CD4-positive, alpha-beta T cell treated with Interleukin-15 for 4 hours (primary cell): ENCODE measurements around the gene SRRD.
"Not testable (repeated sequence)": the region's sequence is repeated elsewhere in the genome, so short reads cannot be mapped to it uniquely, and the experiment has no call there.

Experiments used
- DNase-seq: peaks from one replicate; pipeline ENCODE4 v3.0.0-alpha.2; 2020; ENCODE audit warnings: low spot score

SRRD gene, protein sequence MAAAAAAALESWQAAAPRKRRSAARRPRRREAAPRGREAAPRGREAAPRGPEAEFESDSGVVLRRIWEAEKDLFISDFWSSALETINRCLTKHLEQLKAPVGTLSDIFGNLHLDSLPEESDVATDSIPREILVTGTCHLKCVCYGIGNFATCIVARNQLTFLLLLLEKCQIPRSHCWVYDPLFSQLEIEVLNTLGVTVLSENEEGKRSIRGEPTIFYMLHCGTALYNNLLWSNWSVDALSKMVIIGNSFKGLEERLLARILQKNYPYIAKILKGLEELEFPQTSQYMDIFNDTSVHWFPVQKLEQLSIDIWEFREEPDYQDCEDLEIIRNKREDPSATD

DNA sequence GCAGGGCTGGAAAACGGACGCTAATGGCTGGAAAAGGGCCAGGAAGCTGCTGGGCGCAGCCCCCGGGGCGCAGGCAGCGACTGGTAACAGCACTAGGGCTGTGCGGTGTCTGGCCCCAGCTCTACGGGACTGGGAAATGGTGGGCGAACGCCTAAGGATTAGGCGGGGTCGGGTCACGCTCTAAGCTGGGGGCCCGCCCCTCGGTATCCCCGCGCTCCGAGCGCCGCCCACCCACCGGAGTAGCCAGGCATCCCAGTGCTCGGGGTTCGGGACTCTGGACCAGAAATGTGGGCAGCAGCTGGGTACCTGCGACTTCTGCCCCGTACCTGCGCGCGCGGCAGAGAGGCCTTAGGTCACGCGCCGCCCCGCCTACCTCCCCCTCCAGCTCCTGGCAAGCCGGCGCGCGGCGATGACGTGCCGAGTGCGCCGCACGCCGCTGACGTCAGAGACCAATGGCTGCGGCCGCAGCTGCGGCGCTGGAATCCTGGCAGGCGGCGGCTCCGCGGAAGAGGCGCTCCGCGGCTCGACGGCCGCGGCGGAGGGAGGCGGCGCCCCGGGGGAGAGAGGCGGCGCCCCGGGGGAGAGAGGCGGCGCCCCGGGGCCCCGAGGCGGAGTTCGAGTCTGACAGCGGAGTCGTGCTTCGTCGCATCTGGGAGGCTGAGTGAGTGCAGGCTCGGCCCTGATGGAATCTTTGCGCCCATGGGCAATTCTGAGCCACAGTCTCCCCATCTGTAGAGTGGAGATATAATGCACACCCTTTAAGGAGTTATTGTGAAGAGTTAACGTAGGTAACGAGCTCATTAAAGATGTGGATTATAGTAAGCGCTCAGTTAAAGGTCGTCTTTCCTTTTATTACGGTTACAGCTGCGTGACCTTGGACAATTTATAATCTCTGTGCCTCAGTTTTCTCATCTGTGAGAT, at the start of gene SRRD, which contains the start of gene HPS4:
Gene SRRD (plus strand): TSS at position 439 of the 921 bp plus-strand sequence. CDS start 14 bp downstream, at position 453.
Gene HPS4 (minus strand): TSS at position 345 of the 921 bp plus-strand sequence. CDS start 2,021 bp downstream, outside the sequence.
- DNase-seq, result peak; percentile 93

DNA sequence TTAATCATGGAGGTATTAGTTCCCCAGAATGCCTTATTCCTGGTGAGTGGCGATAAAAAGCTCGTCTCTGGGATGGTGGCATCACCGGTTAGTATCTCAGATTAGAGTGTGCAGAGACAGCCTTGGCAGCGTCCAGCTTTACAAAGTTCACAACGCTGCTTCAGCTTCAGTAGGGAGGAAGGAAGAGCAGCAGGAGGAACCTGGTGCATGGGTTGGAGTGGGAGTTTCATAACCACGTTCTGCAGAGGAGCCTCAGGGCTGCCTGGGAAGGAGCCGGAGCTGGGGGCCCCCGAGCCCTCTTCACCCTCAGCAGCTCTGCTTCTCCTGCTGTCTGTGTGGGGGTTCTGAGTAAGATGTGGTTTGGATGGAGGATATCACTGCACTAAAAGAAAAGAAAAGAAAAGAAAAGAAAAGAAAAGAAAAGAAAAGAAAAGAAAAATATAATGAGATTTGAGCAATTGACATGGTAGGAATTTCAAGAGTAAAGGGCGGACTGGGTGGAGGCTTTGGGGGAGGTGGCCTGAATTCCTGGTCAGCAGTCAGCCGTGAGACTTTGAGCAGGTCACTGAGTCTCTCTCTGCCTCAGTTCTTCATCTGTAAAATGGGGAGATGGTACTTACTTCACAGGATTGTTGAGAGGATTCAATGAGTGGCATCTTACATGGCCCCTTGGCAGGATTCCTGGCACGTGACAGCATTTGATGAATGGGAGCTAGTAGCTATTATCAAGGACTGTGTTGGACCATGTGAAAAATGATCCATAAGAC, 48.2 kb upstream of the SRRD start:
- DNase-seq, result no peak

DNA sequence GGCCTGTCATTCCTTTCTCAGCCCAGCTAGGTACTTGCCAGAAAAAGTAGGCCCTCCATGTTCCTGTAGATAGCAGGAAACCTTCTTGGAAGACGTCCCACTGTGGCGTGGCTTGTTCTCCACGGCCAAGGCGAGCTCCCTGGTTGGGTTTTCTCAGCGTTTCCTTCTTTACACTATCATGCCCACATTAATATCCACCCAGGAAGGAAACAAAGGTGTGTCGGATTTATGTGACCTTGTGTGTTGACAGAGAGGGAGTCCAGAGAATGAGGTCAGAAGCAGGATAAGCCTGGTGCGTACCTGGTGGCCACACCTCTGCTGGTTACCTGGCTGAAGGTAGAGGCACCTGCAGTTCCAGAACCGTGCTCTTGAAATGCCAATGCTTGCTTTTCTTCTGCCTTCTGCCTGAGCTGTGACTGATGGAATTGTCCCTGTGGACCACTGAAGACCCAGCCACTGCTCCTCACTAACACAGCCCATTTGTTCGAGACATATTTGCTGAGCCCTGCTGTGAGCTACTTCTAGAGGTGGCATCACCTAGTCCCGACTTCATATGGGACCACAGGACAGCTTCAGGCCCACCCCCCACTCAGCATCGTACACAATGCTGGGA, 46.7 kb upstream of the SRRD start:
- no peak for DNase-seq

DNA sequence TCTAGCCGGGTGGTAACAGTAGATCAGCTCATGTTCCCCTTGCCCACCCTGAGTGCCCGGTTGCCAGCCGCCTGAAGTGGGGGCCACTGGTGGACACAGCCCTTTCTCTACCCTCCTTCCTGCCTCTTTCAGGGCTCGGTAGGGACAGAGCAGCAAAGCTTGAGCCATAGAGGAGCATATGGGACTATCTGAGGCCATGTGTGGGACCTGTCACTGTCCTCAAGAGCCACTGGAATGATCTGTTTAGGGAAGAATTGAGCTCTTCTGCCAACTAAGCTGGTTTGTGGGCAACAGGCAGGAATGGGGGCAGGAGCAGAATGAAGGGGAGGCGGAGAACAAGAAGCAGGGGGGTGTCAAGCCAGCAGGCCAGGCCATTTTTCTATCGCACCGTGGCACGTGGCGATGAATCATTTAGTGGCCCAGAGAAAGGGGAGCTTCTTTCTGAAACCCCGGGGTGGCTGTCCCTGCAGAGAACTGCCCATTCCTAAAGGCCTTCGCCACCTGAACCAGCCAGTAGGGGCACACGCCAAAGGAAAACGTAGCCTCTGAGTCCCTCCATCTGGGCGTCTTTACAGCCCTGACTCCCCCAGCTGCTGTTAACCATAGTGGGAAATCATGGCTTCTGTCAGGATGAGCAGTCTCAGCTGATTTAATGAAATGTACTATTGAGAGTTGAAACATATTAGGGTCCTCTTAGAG, 45.8 kb upstream of the SRRD start:
- no peak for DNase-seq

DNA sequence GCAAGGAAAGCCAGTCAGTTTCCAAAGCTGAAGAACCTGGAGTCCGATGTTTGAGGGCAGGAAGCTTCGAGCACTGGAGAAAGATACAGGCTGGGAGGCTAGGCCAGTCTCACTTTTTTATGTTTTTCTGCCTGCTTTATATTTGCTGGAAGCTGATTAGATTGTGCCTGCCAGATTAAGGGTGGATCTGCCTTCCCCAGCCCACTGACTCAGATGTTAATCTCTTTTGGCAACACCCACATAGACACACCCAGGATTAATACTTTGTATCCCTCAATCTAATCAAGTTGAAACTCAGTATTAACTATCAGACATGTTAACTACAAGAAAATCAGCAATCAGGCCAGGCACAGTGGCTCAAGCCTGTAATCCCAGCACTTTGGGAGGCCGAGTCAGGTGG, 44.9 kb upstream of the SRRD start:
- DNase-seq, result not testable (repeated sequence)

DNA sequence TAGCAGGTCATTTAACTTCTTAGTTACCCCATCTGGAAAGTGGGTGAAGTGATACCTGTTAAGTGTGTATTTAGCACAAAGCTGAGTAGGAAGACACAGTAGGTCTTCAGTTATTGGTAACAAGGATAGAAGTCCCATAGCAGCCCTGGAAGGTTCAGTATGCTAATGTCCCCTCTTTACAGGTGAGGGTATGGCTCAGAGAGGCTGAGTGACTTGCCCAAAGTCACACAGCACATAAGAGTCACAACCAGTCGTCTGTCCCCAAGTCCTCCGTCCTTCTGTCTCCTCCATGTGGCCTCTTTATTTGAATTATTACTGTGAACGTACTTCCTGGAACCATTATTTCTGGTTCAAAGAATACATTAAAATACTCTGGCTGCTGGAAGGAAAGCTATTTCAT, 44.1 kb upstream of the SRRD start:
- no peak for DNase-seq

DNA sequence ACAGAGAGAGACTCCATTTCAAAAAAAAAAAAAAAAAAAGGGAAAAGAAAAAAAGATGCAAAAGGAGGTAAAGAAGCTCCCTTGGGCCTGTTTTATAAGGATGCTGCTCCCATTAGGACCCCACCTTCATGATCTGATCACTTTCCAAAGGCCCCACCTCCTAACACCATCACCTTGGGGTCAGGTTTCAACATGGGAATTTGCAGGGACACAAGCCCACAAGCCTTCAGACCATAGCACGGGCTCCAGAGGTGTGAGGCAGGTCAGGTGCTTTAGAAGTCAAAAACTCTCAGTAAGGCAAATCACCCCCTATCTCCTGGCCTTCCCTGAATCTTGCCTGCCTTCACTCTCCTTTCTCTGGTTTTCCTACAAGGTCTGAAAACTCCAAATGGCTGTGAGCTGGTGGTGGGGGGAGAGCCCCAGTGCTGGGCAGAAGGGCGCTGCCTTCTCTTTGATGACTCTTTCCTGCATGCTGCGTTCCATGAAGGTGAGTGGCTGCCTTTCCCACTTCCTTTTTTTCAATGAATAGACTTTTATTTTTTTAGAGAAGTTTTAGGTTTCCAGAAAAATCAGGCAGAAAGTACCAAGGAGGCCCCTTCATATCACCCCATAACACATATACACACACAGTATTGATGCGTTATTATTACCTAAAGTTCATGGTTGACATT, 41.5 kb upstream of the SRRD start:
- DNase-seq, result no peak

DNA sequence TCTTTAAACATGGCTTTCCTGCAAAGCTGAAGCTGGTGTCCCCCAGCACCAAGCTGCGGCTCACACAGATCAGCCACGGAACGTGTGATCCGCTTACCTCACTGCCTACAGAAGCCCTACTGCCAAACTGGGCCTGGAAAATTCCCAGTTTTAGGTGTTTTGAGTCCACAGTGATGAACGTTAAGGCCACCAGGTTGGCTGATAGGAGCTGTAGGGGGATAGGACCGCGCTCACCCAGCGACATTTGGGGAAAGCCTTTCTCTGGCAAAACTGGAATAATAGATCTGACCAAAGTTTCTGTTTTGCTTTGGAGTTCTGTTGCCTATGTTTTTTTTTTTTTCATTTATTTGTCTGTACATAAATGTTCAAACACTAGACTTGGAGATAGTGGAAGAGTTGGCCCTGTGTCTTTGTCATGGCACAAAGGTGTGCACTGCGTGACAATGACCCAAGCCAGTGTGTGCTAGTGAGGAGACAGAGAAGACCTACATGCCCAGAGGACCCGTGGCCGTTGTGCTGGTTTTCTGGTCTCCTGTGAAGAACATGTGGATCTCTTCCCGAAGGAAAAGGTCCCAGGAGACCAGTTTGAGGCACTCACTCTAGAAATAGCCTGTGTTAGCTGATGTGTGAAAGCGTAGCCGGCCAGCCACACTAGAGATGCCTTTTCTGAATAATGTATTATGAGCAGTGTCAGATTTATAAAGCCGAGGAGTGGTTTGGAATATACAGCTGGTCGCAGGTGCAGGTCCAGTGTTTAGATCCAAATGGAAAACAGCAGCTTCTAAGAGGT, 39.6 kb upstream of the SRRD start:
- no peak for DNase-seq

DNA sequence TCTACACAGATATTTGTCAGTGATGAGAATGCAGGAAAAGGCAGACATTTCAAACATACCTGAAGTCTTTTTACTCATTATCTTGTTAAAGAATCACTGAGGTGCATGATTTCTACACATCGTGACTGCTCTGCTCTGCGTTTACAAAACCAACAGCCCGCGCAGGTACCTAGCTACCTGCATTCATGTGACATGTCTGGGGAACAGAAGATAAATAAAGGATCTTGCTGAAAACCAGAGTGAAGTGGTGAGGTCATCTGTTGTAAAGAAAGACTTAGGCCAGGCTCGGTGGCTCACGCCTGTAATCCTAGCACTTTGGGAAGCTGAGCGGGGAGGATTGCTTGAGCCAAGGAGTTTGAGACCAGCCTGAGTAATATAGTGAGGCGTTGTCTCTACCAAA, 38.9 kb upstream of the SRRD start:
- DNase-seq, result no peak

DNA sequence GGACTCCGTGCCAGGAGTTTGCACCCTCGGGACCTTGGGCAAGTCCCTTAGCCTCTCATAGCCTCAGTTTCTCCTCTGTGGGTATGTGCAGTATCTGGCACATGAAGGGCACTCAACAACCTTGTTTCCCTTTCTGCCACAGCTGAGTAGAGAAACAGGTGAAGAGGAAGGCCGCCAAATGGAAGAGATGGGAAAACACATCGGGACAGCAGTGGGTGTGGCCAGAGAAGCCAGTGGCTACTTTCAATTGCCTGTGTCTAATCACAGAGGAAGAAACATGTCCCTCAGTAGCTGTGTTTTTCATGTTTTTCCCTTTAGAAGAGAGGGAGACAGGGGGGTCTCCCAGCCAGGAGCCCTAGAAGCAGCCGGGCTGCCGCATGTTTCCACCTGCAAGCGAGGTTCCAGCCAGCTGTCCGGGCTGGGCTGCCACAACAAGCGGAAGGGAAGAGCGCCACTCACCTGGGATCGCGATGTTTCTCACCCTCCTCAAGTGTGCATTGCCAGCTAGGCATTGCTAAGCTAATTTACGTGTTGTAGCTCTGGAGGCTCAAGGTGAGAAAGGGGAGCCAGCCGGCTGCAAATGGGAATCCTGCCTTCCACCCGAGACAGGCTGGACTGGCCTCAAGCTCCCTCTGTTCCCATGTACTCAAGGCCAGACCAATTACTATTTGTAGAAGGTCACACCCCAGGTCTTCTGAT, 38.0 kb upstream of the SRRD start:
- DNase-seq, result no peak

DNA sequence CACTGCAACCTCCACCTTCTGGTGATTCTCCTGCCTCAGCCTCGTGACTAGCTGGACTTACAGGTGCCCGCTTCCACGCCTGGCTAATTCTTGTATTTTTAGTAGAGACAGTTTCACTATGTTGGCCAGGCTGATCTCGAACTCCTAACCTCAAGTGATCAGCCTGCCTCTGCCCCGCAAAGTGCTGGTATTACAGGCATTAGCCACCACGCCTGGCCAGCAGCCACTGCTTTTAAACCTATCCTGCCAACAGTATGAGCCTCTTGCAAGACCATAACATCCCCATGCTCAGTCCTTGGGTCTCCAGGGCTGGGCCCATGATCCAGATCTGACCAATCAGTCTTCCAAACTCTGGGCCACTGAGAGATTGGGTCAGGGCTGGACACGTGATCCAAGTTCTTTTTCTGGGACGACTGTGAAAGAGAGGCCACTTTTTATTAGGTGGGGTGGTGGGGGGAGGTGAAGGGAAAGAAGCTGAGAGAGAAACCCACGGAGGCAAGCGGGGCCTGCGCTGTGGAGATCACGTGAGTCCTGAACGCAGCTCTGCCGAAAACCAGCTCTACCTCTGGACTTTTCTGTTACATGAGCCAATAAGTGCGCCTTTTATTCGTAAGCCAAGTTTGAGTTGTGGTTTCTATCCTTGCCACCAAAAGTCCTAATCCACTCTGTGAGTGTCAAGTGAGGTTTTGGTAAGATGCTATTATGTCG, 36.7 kb upstream of the SRRD start:
- DNase-seq, result no peak

DNA sequence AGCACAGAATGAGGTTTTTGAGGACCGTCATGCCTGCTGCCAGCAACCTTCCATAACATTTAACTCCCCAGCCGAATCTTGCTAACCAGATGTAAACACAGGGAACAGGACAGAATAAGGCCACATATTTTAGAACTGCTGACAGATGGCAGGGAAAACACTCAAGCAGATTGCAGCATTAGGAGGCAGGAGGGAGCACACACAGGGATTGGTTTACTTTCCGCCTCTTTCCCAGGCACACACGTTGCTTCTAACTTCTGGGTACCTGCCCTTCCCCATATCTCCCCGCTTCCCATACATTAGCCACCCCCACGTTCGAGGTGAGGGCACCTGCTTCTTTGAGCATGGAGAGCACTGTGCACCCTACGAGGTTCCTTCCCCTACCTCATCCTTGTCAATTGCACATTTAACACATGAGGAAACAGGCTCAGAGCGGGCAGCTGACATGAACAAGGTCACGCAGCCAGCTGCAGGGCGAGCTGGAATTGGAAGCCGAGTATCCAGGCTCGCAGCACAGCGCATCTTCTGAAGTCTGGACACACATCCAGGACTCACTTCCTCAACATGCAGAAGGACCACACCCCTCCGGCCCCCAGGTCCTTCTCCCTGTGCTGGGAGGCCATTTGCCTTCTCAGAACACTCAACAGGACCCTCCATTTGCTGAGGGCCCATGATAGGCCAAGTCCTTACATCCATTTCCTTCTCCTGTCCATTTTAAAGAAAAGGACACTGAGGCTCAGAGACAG, 35.9 kb upstream of the SRRD start:
- DNase-seq, result no peak

DNA sequence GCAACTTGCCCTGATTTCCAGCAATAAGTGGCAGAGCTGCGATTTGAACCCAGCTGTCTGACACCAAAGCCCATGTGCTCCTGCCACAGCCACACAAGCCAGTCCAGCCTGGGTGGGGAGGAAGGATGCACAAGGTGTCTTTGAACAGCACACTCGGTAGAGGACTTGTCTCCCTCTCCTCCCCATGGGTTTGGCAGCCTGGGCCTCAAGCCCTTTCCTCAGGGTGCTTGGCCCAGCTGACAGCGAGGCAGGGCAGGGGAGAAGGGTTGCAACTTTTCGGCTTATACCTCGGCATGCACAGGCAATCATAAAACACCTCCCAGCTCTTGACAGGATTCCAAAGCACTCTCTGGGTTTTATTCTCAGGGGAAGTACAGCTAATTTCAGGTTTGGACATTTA, 35.3 kb upstream of the SRRD start:
- no peak for DNase-seq

DNA sequence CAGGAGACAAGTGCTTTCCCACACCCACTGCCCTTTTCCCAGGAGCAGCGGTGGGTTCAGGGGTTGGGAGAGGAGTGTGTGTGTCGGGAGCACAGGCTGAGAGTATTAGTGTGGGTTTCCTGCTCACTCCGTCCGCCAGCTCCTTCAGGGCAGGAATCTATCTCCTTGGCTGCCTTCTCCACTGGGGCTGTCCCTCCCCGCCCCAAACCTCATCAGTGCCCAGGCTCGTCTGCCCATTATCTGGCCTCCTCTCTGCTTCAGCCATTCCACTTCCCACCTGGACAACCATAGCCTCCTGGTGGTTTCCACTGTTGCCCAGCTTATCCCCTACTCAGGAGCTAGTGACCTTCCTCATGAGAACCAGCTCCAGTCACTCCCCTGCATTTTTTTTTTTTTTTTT, 34.7 kb upstream of the SRRD start:
- no peak for DNase-seq

DNA sequence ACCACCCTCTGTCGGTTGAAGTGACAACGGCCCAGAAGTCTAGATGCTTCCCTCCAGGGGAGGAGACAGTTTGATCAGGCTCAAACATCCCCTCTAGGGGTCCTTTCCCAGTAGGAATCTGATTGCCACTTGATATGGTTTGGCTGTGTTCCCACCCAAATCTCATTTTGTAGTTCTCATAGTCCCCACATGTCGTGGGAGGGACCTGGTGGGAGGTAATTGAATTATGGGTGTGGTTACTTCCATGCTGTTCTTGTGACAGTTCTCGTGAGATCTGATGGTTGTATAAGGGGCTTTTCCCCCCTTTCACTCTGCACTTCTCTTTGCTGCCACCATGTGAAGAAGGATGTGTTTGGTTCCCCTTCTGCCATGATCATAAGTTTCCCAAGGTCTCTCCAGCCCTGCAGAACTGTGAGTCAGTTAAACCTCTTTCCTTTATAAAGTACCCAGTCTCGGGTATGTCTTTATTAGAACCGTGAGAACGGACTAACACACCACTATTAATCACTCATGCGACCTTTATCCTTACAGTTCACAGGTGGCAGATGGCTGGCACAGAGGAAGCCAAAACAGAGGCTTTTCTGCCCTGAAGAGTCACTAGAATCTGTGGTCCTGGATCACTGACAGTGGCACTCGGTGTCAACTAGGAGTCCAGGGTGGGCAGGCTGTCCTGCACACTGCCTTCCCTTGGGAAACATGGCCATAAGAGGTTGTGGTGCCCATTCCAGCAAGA, 33.1 kb upstream of the SRRD start:
- DNase-seq, result no peak

DNA sequence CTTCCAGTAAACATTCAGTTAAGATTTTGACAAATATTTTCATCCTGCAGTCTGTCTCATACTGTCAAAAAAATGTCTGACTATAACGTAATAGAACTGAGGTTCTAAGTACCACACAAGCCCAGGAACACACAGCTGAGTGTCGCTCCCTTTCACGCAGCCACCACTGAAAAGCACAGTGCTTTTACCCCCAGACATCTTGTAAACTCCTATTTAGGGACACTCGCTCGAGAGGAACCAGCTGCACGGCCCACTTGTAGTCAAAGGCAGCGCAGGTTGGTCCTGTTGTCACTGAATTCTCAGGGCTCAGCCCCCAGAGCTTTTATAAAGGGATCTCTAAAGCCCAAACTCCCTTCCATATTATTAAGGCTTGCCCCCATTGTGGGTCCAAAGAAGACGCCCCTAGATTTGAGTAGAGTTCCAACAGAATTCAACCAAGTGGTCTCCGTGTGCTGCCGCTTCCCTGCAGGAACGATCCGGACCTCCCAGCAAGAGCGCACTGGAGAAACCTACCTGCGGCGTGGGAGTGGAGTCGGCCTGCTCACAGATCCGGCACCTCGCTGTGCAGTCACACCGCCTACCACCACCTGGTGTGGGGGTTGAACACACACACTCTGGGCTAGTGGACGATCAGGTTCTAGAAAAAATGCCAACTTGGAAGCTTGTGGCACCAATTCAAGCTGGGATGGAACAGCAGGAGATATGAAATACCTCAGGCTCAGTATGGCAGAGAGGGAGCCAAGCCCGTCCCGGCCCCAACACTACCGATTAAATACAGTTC, 31.3 kb upstream of the SRRD start:
- no peak for DNase-seq
